Suprapubic skin (tissue), 4 donors: Measurements from ENCODE around the gene MYO6. TPM values are rescaled to one million over a fixed set of nuclear protein-coding genes. Genes with fewer than 3 reads are reported as not detected.

Experiments used
- DNase-seq, 2 donors: peaks; one replicate each; pipeline ENCODE4 v3.0.0-alpha.2; 2019; ENCODE audit warnings: low spot score in 2 of 2
- H3K27ac ChIP-seq: fragments of 200-600 bp; sonication (generic); one replicate; pipeline ENCODE4 v1.5.1; 2019
- H3K27me3 ChIP-seq: fragments of 200-600 bp; sonication (generic); one replicate; pipeline ENCODE4 v1.5.1; 2019
- H3K36me3 ChIP-seq: fragments of 200-600 bp; sonication (generic); one replicate; pipeline ENCODE4 v1.5.1; 2019
- H3K4me1 ChIP-seq: fragments of 200-600 bp; sonication (generic); one replicate; pipeline ENCODE4 v1.5.1; 2019
- H3K4me3 ChIP-seq: fragments of 200-600 bp; sonication (generic); one replicate; pipeline ENCODE4 v1.5.1; 2019; ENCODE audit warnings: mild to moderate bottlenecking
- H3K9me3 ChIP-seq: fragments of 200-600 bp; sonication (generic); one replicate; pipeline ENCODE4 v1.5.1; 2019
- EP300 ChIP-seq: sonication (generic); formaldehyde crosslinking; IDR thresholded peaks from one replicate; pipeline ENCODE4 v1.6.1; 2017; ENCODE audit warnings: antibody characterized with exemption
- POLR2A ChIP-seq, 2 donors: fragments of 450-650 bp; IDR thresholded peaks; one replicate each; pipeline ENCODE4 v1.6.1; 2017; ENCODE audit warnings: antibody characterized with exemption in 2 of 2, mild to moderate bottlenecking in 2 of 2, moderate library complexity in 2 of 2
- POLR2AphosphoS5 ChIP-seq, 3 donors: sonication (generic); formaldehyde crosslinking; IDR thresholded peaks; one replicate each; pipeline ENCODE4 v1.6.1; 2017; ENCODE audit warnings: antibody characterized with exemption in 3 of 3
- WGBS: methylation state at CpG from one replicate; pipeline ENCODE4 v1.1.5; 2018; 5-methylcytosine and 5-hydroxymethylcytosine counted together
- total RNA-seq, 4 donors: library from RNA; depleted of rRNA; stranded (reverse); fragments of >200 nt; gene quantifications; one replicate each; pipeline ENCODE4 v1.1.0, GENCODE V29; 2016
- TF ChIP-seq, protein P1 (sequence below), 2 donors: fragments of 200-600 bp in 1 of 2; fragments of 450-650 bp in 1 of 2; sonication (generic) in 1 of 2; IDR thresholded peaks; one replicate each; pipeline ENCODE4 v1.5.1; 2016 to 2019; ENCODE audit warnings: antibody characterized with exemption in 2 of 2, mild to moderate bottlenecking in 1 of 2, moderate library complexity in 1 of 2

The MYO6 gene
- total RNA-seq, 4 donors from 2014 or later = 27.8 to 42.6 (median 30.6) TPM

- WGBS = 95% methylated on average over 3 of the region's 3 CpGs
- TF ChIP-seq POLR2AphosphoS5 (IDR thresholded peaks at IDR 0.05) = no peak
- TF ChIP-seq EP300 = no peak
- TF ChIP-seq, protein P1, sequence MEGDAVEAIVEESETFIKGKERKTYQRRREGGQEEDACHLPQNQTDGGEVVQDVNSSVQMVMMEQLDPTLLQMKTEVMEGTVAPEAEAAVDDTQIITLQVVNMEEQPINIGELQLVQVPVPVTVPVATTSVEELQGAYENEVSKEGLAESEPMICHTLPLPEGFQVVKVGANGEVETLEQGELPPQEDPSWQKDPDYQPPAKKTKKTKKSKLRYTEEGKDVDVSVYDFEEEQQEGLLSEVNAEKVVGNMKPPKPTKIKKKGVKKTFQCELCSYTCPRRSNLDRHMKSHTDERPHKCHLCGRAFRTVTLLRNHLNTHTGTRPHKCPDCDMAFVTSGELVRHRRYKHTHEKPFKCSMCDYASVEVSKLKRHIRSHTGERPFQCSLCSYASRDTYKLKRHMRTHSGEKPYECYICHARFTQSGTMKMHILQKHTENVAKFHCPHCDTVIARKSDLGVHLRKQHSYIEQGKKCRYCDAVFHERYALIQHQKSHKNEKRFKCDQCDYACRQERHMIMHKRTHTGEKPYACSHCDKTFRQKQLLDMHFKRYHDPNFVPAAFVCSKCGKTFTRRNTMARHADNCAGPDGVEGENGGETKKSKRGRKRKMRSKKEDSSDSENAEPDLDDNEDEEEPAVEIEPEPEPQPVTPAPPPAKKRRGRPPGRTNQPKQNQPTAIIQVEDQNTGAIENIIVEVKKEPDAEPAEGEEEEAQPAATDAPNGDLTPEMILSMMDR (IDR thresholded peaks at IDR 0.05) = no peak
- no peak for TF ChIP-seq POLR2A (IDR thresholded peaks at IDR 0.05)
- Histone ChIP-seq H3K36me3 (peaks cover 38% of the 10 kb centered on the region), H3K27me3 (no peaks in the 10 kb centered on the region), H3K27ac (no peak overlapping the region), H3K9me3 (no peaks in the 10 kb centered on the region), H3K4me1 (no peaks in the 10 kb centered on the region), H3K4me3 (no peak overlapping the region)
- DNase-seq = no peak
Measured at GRCh38 chr6:75863001-75863400, 114.0 kb downstream of the MYO6 start.

DNA sequence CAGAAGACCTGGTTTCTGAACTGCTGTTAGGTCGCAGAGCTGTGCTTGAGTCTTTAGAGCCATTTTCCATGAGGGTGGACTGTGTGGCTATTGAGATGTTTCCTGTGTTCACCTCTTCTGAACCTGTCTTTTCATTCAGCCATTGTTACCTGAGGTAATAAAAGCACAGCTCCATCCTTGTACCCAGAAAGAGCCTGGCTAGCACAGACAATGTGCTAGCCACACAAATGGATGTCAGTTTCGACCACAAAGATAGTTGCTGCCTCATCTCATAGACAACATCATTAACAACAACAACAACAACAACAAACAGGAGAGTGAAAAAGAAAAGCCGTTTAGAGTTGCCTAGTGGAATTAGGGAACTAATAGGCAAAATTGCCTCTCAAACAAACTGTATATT is 114.7 kb downstream of the MYO6 start:
- no peak overlapping the region for H3K27ac ChIP-seq
- 73% methylated on average over 3 of the region's 3 CpGs for WGBS
- no peak for DNase-seq
- no peaks in the 10 kb centered on the region for H3K27me3 ChIP-seq
- no peak overlapping the region for H3K4me3 ChIP-seq
- H3K4me1 ChIP-seq = no peaks in the 10 kb centered on the region
- TF ChIP-seq POLR2AphosphoS5 (IDR thresholded peaks at IDR 0.05) = no peak
- no peak for TF ChIP-seq POLR2A (IDR thresholded peaks at IDR 0.05)
- TF ChIP-seq, protein P1 (IDR thresholded peaks at IDR 0.05) = no peak
- no peak for TF ChIP-seq EP300
- no peaks in the 10 kb centered on the region for H3K9me3 ChIP-seq
- H3K36me3 ChIP-seq = peaks cover 34% of the 10 kb centered on the region

- no peak for DNase-seq
- no peak for TF ChIP-seq POLR2A (IDR thresholded peaks at IDR 0.05)
- no peak for TF ChIP-seq POLR2AphosphoS5 (IDR thresholded peaks at IDR 0.05)
- no peak for TF ChIP-seq EP300
- TF ChIP-seq, protein P1 (IDR thresholded peaks at IDR 0.05) = no peak
- WGBS = 92% methylated on average over 2 of the region's 2 CpGs
- H3K27ac ChIP-seq = no peak overlapping the region
- H3K9me3 ChIP-seq = no peaks in the 10 kb centered on the region
- no peak overlapping the region for H3K4me3 ChIP-seq
- H3K27me3 ChIP-seq = no peaks in the 10 kb centered on the region
- H3K4me1 ChIP-seq = no peaks in the 10 kb centered on the region
- peaks cover 34% of the 10 kb centered on the region for H3K36me3 ChIP-seq
Measured at GRCh38 chr6:75864446-75864845, 115.4 kb downstream of the MYO6 start.

DNA sequence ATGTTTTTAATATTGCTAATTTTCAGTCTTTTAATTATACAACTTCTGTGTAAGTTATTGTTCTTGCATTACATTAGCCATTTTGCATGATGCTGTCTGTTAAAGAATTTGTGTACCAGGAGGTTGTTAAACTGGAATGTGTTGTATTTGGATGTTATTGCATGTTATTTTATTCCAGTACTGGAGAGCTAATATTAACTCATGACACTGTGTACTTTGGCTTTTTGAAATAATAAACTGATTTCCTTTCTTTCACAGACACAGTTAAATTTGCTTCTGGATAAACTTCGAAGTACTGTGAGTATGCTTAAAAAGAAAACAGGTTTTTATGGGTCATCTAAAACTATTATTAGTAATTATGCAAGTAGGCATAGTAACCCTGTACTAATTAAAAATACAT is 121.3 kb downstream of the MYO6 start:
- H3K27ac ChIP-seq = no peak overlapping the region
- H3K4me3 ChIP-seq = no peak overlapping the region
- TF ChIP-seq POLR2A (IDR thresholded peaks at IDR 0.05) (no peak), POLR2AphosphoS5 (IDR thresholded peaks at IDR 0.05) (no peak), EP300 (no peak)
- TF ChIP-seq, protein P1 (IDR thresholded peaks at IDR 0.05) = no peak
- DNase-seq = no peak
- H3K36me3 ChIP-seq = peaks cover 34% of the 10 kb centered on the region
- no peaks in the 10 kb centered on the region for H3K27me3 ChIP-seq
- no peaks in the 10 kb centered on the region for H3K4me1 ChIP-seq
- H3K9me3 ChIP-seq = no peaks in the 10 kb centered on the region
- 68% methylated on average over 1 of the region's 1 CpG for WGBS

- DNase-seq = no peak
- Histone ChIP-seq H3K36me3 (peaks cover 36% of the 10 kb centered on the region), H3K4me1 (no peaks in the 10 kb centered on the region), H3K9me3 (no peaks in the 10 kb centered on the region), H3K27me3 (no peaks in the 10 kb centered on the region), H3K4me3 (no peak overlapping the region), H3K27ac (no peak overlapping the region)
- WGBS = 80% methylated on average over 2 of the region's 2 CpGs
- TF ChIP-seq POLR2AphosphoS5 (IDR thresholded peaks at IDR 0.05) (no peak), POLR2A (IDR thresholded peaks at IDR 0.05) (no peak), EP300 (no peak)
- TF ChIP-seq, protein P1 (IDR thresholded peaks at IDR 0.05) = no peak
Measured at GRCh38 chr6:75874224-75874623, 125.2 kb downstream of the MYO6 start.
